ENCODE measurements around the gene RBM15. TPM values are rescaled to one million over a fixed set of nuclear protein-coding genes. Genes with fewer than 3 reads are reported as not detected.

Gene RBM15
- total and polyA plus RNA-seq, 2 of the 4 experiments (the other 2 are of a cell fraction) = 6.3 to 31.7 TPM

DNA sequence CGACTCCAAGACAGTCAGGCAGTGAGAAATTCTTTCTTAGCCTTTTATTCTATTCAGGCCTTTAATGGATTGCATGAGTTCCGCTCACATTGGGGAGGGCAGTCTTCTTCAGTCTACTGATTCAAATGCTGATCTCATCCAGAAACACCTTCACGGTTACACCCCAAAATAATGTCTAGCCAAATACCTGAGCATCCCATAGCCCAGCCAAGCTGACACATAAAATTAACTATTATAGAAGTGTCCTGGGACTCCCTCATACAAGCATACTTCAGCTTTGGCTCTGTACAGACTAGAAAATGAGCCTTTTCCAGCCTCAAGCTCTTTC is 55.3 kb downstream of the RBM15 start:
- Histone ChIP-seq H3K18ac (ENCODE audit: low read depth, low read length) (peak overlapping the region; percentile 93), H3K9me1 (ENCODE audit: insufficient read depth, low read length) (no peaks in the 10 kb centered on the region; the same call in none of the 2 replicates), H2AFZ (replicated peaks; ENCODE audit: low read length, poor library complexity) (peak overlapping the region; percentile 1), H3K23ac (ENCODE audit: low read depth, low read length) (peak overlapping the region; percentile 9; the same call in 1 of the 2 replicates), H2BK15ac (ENCODE audit: low read depth, low read length) (peak overlapping the region; percentile 53; the same call in 1 of the 3 replicates), H4K5ac (ENCODE audit: low read depth, low read length) (peak overlapping the region; percentile 91), H3K9me3 (ENCODE audit: control insufficient read depth, insufficient read depth, low read length) (no peaks in the 10 kb centered on the region), H2BK120ac (ENCODE audit: low read depth, low read length) (peak overlapping the region; percentile 74), H3K36me3 (ENCODE audit: control insufficient read depth, insufficient read depth, low read length) (peaks cover 3% of the 10 kb centered on the region), H3K4ac (ENCODE audit: low read depth, low read length) (peak overlapping the region; percentile 51), H3K4me3 (ENCODE audit: insufficient read depth, low read depth, low read length) (no peak overlapping the region), H2AK9ac (replicated peaks; ENCODE audit: low read depth, low read length, poor library complexity) (no peak overlapping the region), H3K56ac (ENCODE audit: extremely low read depth, insufficient read depth, low read length) (peak overlapping the region; percentile 77; the same call in 1 of the 2 replicates), H4K91ac (ENCODE audit: insufficient read depth, low read depth, low read length) (peak overlapping the region; percentile 43), H3K4me1 (ENCODE audit: control insufficient read depth, insufficient read depth, low read length) (peaks cover 14% of the 10 kb centered on the region), H3K79me1 (ENCODE audit: low read depth in 1 of 2, low read length in 2 of 2) (peaks cover 0 to 9% of the 10 kb centered on the region in 2 experiments; a peak in 1 of 4 replicates), H2BK5ac (ENCODE audit: low read depth, low read length, poor library complexity, severe bottlenecking) (peak overlapping the region; percentile 94), H2BK20ac (ENCODE audit: low read depth, low read length) (peak overlapping the region; percentile 44), H2AK5ac (ENCODE audit: low read depth, low read length) (peak overlapping the region; percentile 37; the same call in 1 of the 2 replicates), H3K14ac (replicated peaks; ENCODE audit: low read depth, low read length) (peak overlapping the region; percentile 48; the same call in 1 of the 2 replicates), H3K27ac (ENCODE audit: insufficient read depth, low read length) (peak overlapping the region; percentile 98), H4K20me1 (ENCODE audit: insufficient read depth, low read length) (peaks cover 3% of the 10 kb centered on the region; the same call in 1 of the 2 replicates), H4K8ac (ENCODE audit: low read depth in 2 of 2, low read length in 2 of 2) (peak overlapping the region; percentile 56 to 75), H3K9ac (ENCODE audit: low read depth, low read length) (peak overlapping the region; percentile 42; the same call in 1 of the 2 replicates), H3K27me3 (ENCODE audit: control insufficient read depth, insufficient read depth, low read length) (no peaks in the 10 kb centered on the region), H3K4me2 (ENCODE audit: low read depth, low read length) (peak overlapping the region; percentile 80)
- BruUV-seq (replicated peaks) = no TSS peak
- DNase-seq (no peak), ATAC-seq (ENCODE audit: low read depth) (no peak)
- in situ Hi-C loops (cut with MboI; ENCODE audit: low sequenced_read_pairs) = no loop called here
- intact Hi-C loops (cut with micrococcal nuclease) = loop anchor here (2.0 kb wide), 1 partner anchor 14 kb away; no protein-coding TSS in a partner anchor
- TF ChIP-seq CEBPB (IDR thresholded peaks at IDR 0.05; ENCODE audit: low read depth, low read length) (no peak), BHLHE40 (IDR thresholded peaks at IDR 0.05; ENCODE audit: low read depth, low read length) (no peak), FOS (IDR thresholded peaks at IDR 0.05; ENCODE audit: low read depth, low read length) (no peak), RAD21 (IDR thresholded peaks at IDR 0.05; ENCODE audit: low read length) (no peak)
- TF ChIP-seq, protein P1, sequence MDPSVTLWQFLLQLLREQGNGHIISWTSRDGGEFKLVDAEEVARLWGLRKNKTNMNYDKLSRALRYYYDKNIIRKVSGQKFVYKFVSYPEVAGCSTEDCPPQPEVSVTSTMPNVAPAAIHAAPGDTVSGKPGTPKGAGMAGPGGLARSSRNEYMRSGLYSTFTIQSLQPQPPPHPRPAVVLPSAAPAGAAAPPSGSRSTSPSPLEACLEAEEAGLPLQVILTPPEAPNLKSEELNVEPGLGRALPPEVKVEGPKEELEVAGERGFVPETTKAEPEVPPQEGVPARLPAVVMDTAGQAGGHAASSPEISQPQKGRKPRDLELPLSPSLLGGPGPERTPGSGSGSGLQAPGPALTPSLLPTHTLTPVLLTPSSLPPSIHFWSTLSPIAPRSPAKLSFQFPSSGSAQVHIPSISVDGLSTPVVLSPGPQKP (IDR thresholded peaks at IDR 0.05; ENCODE audit: borderline replicate concordance, low read depth, low read length) = no peak
- 100% methylated on average over 1 of the region's 3 CpGs; no CpG with 5 or more reads in 1 of the 2 experiments for WGBS, 2 experiments (ENCODE audit: extremely low coverage in 2 of 2, insufficient read length in 1 of 2)
- CTCF ChIA-PET = no interaction called here
- dilution Hi-C loops (cut with HindIII; ENCODE audit: low sequenced_read_pairs, unreplicated experiment) = no loop called here
- POLR2A ChIA-PET (ENCODE audit: unreplicated experiment) = no interaction called here

Other genes starting within 250 kb of the RBM15 start
- not detected in 2 replicates for gene UBL4B, start 226.9 kb upstream of the RBM15 start, total RNA-seq (2012; rRNA removed)
- gene UBL4B, start 226.9 kb upstream of the RBM15 start, polyA plus RNA-seq (2012; rRNA removed) = not detected in 2 replicates
- 0.54 and 0.83 TPM in 2 replicates for gene SLC6A17, start 188.9 kb upstream of the RBM15 start, total RNA-seq (2012; rRNA removed)
- 0.82 and 1.8 TPM in 2 replicates for gene SLC6A17, start 188.9 kb upstream of the RBM15 start, polyA plus RNA-seq (2012; rRNA removed)
- 0.18 and 0.28 TPM in 2 replicates for gene KCNC4, start 129.1 kb upstream of the RBM15 start, total RNA-seq (2012; rRNA removed)
- 1.9 and 2.3 TPM in 2 replicates for gene KCNC4, start 129.1 kb upstream of the RBM15 start, polyA plus RNA-seq (2012; rRNA removed)
- 65.2 and 73.0 TPM in 2 replicates for gene SLC16A4, start 51.6 kb downstream of the RBM15 start, total RNA-seq (2012; rRNA removed)
- 20.8 and 27.7 TPM in 2 replicates for gene SLC16A4, start 51.6 kb downstream of the RBM15 start, polyA plus RNA-seq (2012; rRNA removed)
- gene LAMTOR5, start 68.3 kb downstream of the RBM15 start, total RNA-seq (2012; rRNA removed) = 159 and 177 TPM in 2 replicates
- gene LAMTOR5, start 68.3 kb downstream of the RBM15 start, polyA plus RNA-seq (2012; rRNA removed) = 320 and 369 TPM in 2 replicates
- gene PROK1, start 111.8 kb downstream of the RBM15 start, total RNA-seq (2012; rRNA removed) = not detected in 2 replicates
- gene PROK1, start 111.8 kb downstream of the RBM15 start, polyA plus RNA-seq (2012; rRNA removed) = not detected in 2 replicates
- gene KCNA10, start 179.8 kb downstream of the RBM15 start, total RNA-seq (2012; rRNA removed) = not detected in 2 replicates
- gene KCNA10, start 179.8 kb downstream of the RBM15 start, polyA plus RNA-seq (2012; rRNA removed) = not detected in 2 replicates

All from IMR-90 (cell line).